HepG2 (cell line): ENCODE results near the gene MRPS11. TPM values are rescaled to one million over a fixed set of nuclear protein-coding genes. Genes with fewer than 3 reads are reported as not detected.
A peak's percentile ranks its signal among the peaks of the same experiment; 100 is the strongest.

ENCODE experiments used
- ETV6 ChIP-seq: sonication (generic); formaldehyde crosslinking; conservative IDR thresholded peaks from 2 replicates; pipeline ENCODE4 v1.4.0; 2020; ENCODE audit warnings: missing genetic modification reagents
- GPN1 ChIP-seq: sonication (generic); formaldehyde crosslinking; IDR thresholded peaks from 2 replicates; pipeline ENCODE4 v1.5.1; 2020; ENCODE audit warnings: missing genetic modification reagents, borderline replicate concordance
- HIVEP1 ChIP-seq: sonication (generic); formaldehyde crosslinking; IDR thresholded peaks from 2 replicates; pipeline ENCODE4 v1.4.0; 2020; ENCODE audit warnings: mild to moderate bottlenecking, missing genetic modification reagents
- KLF9 ChIP-seq: IDR thresholded peaks from 2 replicates; pipeline ENCODE4 v1.6.1; 2016; ENCODE audit warnings: low read depth
- MAF1 ChIP-seq: sonication (generic); formaldehyde crosslinking; IDR thresholded peaks from 2 replicates; pipeline ENCODE4 v1.5.0; 2020; ENCODE audit warnings: missing genetic modification reagents, borderline replicate concordance
- MIXL1 ChIP-seq: IDR thresholded peaks from 2 replicates; pipeline ENCODE4 v1.6.1; 2016
- TEAD3 ChIP-seq: optimal IDR thresholded peaks from 2 replicates; pipeline ENCODE3; 2016; ENCODE audit warnings: borderline replicate concordance
- ZNF256 ChIP-seq: sonication (generic); formaldehyde crosslinking; conservative IDR thresholded peaks from 2 replicates; pipeline ENCODE4 v1.4.0; 2020; ENCODE audit warnings: missing genetic modification reagents
- ZNF776 ChIP-seq: sonication (generic); formaldehyde crosslinking; IDR thresholded peaks from 2 replicates; pipeline ENCODE4 v1.4.0; 2020; ENCODE audit warnings: mild to moderate bottlenecking, missing genetic modification reagents
- polyA plus RNA-seq, 8 experiments: library from polyadenylated mRNA; depleted of rRNA in 3 of 8; stranded (reverse) in 7 of 8; unstranded in 1 of 8; fragments of >200 nt; fragmentation: Illumina TruSeq in 4 of 8; extraction: Trizol in 4 of 8; gene quantifications; 2 replicates each; pipeline versions ENCODE4 v1.2.1 to v1.2.3, GENCODE V29; 2011 to 2016; ENCODE audit warnings: low read depth in 4 of 8, missing spikeins in 1 of 8, mixed read lengths in 1 of 8; ENCODE audit not compliant: insufficient read depth in 1 of 8
- total RNA-seq, 5 experiments: library from RNA; depleted of rRNA; stranded (reverse); fragments of >200 nt; fragmentation: Illumina TruSeq; extraction: Trizol; gene quantifications; 2 replicates each; pipeline ENCODE4 v1.2.3, GENCODE V29; 2016; ENCODE audit warnings: low read depth in 1 of 5
- TF ChIP-seq, protein P1 (sequence below): IDR thresholded peaks from 2 replicates; pipeline ENCODE4 v1.6.1; 2016; ENCODE audit warnings: control low read depth
- TF ChIP-seq, protein P2 (sequence below): sonication (generic); formaldehyde crosslinking; IDR thresholded peaks from 2 replicates; pipeline ENCODE4 v1.4.0; 2020; ENCODE audit warnings: low read depth, missing genetic modification reagents
- TF ChIP-seq, protein P3 (sequence below): sonication (generic); formaldehyde crosslinking; IDR thresholded peaks from 2 replicates; pipeline ENCODE4 v1.4.0; 2020; ENCODE audit warnings: mild to moderate bottlenecking, missing genetic modification reagents, borderline replicate concordance
- TF ChIP-seq, protein P4 (sequence below): sonication (generic); formaldehyde crosslinking; IDR thresholded peaks from 2 replicates; pipeline ENCODE4 v1.4.0; 2020; ENCODE audit warnings: missing genetic modification reagents
- TF ChIP-seq, protein P5 (sequence below): sonication (generic); formaldehyde crosslinking; IDR thresholded peaks from 2 replicates; pipeline ENCODE4 v1.4.0; 2020; ENCODE audit warnings: missing genetic modification reagents, mild to moderate bottlenecking, borderline replicate concordance

MRPS11 gene
- total and polyA plus RNA-seq, 2 of the 13 experiments (the other 11 are each of a cell fraction or from before 2014, with no cell fraction given): 50.1 to 72.7 TPM

GRCh38 chr15:88467073-88467934 lies at the start of gene MRPS11, which contains the start of gene MRPL46 (continued):
- no peak for TF ChIP-seq ETV6 (CRISPR knock-in tag)
- no peak for TF ChIP-seq GPN1 (CRISPR knock-in tag)
- peak; percentile 68; the same call in 1 of the 2 replicates for TF ChIP-seq MAF1 (CRISPR knock-in tag)
- TF ChIP-seq, protein P1, sequence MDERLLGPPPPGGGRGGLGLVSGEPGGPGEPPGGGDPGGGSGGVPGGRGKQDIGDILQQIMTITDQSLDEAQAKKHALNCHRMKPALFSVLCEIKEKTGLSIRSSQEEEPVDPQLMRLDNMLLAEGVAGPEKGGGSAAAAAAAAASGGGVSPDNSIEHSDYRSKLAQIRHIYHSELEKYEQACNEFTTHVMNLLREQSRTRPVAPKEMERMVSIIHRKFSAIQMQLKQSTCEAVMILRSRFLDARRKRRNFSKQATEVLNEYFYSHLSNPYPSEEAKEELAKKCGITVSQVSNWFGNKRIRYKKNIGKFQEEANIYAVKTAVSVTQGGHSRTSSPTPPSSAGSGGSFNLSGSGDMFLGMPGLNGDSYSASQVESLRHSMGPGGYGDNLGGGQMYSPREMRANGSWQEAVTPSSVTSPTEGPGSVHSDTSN (CRISPR knock-in tag): no peak
- TF ChIP-seq, protein P2, sequence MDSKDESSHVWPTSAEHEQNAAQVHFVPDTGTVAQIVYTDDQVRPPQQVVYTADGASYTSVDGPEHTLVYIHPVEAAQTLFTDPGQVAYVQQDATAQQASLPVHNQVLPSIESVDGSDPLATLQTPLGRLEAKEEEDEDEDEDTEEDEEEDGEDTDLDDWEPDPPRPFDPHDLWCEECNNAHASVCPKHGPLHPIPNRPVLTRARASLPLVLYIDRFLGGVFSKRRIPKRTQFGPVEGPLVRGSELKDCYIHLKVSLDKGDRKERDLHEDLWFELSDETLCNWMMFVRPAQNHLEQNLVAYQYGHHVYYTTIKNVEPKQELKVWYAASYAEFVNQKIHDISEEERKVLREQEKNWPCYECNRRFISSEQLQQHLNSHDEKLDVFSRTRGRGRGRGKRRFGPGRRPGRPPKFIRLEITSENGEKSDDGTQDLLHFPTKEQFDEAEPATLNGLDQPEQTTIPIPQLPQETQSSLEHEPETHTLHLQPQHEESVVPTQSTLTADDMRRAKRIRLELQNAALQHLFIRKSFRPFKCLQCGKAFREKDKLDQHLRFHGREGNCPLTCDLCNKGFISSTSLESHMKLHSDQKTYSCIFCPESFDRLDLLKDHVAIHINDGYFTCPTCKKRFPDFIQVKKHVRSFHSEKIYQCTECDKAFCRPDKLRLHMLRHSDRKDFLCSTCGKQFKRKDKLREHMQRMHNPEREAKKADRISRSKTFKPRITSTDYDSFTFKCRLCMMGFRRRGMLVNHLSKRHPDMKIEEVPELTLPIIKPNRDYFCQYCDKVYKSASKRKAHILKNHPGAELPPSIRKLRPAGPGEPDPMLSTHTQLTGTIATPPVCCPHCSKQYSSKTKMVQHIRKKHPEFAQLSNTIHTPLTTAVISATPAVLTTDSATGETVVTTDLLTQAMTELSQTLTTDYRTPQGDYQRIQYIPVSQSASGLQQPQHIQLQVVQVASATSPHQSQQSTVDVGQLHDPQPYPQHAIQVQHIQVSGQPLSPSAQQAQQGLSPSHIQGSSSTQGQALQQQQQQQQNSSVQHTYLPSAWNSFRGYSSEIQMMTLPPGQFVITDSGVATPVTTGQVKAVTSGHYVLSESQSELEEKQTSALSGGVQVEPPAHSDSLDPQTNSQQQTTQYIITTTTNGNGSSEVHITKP (CRISPR knock-in tag): peak; percentile 99
- no peak for TF ChIP-seq KLF9 (CRISPR knock-in tag)
- TF ChIP-seq ZNF776 (CRISPR knock-in tag): no peak; the same call in 1 of the 2 replicates
- TF ChIP-seq, protein P3, sequence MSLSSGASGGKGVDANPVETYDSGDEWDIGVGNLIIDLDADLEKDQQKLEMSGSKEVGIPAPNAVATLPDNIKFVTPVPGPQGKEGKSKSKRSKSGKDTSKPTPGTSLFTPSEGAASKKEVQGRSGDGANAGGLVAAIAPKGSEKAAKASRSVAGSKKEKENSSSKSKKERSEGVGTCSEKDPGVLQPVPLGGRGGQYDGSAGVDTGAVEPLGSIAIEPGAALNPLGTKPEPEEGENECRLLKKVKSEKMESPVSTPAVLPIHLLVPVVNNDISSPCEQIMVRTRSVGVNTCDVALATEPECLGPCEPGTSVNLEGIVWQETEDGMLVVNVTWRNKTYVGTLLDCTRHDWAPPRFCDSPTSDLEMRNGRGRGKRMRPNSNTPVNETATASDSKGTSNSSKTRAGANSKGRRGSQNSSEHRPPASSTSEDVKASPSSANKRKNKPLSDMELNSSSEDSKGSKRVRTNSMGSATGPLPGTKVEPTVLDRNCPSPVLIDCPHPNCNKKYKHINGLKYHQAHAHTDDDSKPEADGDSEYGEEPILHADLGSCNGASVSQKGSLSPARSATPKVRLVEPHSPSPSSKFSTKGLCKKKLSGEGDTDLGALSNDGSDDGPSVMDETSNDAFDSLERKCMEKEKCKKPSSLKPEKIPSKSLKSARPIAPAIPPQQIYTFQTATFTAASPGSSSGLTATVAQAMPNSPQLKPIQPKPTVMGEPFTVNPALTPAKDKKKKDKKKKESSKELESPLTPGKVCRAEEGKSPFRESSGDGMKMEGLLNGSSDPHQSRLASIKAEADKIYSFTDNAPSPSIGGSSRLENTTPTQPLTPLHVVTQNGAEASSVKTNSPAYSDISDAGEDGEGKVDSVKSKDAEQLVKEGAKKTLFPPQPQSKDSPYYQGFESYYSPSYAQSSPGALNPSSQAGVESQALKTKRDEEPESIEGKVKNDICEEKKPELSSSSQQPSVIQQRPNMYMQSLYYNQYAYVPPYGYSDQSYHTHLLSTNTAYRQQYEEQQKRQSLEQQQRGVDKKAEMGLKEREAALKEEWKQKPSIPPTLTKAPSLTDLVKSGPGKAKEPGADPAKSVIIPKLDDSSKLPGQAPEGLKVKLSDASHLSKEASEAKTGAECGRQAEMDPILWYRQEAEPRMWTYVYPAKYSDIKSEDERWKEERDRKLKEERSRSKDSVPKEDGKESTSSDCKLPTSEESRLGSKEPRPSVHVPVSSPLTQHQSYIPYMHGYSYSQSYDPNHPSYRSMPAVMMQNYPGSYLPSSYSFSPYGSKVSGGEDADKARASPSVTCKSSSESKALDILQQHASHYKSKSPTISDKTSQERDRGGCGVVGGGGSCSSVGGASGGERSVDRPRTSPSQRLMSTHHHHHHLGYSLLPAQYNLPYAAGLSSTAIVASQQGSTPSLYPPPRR (CRISPR knock-in tag): no peak
- peak; percentile 59; the same call in 1 of the 2 replicates for TF ChIP-seq HIVEP1 (CRISPR knock-in tag)
- TF ChIP-seq ZNF256 (CRISPR knock-in tag): no peak
- TF ChIP-seq, protein P4, sequence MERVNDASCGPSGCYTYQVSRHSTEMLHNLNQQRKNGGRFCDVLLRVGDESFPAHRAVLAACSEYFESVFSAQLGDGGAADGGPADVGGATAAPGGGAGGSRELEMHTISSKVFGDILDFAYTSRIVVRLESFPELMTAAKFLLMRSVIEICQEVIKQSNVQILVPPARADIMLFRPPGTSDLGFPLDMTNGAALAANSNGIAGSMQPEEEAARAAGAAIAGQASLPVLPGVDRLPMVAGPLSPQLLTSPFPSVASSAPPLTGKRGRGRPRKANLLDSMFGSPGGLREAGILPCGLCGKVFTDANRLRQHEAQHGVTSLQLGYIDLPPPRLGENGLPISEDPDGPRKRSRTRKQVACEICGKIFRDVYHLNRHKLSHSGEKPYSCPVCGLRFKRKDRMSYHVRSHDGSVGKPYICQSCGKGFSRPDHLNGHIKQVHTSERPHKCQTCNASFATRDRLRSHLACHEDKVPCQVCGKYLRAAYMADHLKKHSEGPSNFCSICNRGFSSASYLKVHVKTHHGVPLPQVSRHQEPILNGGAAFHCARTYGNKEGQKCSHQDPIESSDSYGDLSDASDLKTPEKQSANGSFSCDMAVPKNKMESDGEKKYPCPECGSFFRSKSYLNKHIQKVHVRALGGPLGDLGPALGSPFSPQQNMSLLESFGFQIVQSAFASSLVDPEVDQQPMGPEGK (CRISPR knock-in tag): no peak
- no peak for TF ChIP-seq TEAD3 (CRISPR knock-in tag)
- no peak for TF ChIP-seq MIXL1 (CRISPR knock-in tag)
- TF ChIP-seq, protein P5, sequence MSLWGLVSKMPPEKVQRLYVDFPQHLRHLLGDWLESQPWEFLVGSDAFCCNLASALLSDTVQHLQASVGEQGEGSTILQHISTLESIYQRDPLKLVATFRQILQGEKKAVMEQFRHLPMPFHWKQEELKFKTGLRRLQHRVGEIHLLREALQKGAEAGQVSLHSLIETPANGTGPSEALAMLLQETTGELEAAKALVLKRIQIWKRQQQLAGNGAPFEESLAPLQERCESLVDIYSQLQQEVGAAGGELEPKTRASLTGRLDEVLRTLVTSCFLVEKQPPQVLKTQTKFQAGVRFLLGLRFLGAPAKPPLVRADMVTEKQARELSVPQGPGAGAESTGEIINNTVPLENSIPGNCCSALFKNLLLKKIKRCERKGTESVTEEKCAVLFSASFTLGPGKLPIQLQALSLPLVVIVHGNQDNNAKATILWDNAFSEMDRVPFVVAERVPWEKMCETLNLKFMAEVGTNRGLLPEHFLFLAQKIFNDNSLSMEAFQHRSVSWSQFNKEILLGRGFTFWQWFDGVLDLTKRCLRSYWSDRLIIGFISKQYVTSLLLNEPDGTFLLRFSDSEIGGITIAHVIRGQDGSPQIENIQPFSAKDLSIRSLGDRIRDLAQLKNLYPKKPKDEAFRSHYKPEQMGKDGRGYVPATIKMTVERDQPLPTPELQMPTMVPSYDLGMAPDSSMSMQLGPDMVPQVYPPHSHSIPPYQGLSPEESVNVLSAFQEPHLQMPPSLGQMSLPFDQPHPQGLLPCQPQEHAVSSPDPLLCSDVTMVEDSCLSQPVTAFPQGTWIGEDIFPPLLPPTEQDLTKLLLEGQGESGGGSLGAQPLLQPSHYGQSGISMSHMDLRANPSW (CRISPR knock-in tag): no peak
